Mucosa of descending colon (tissue), 3 donors: ENCODE results near the gene GLO1. TPM values are rescaled to one million over a fixed set of nuclear protein-coding genes. Genes with fewer than 3 reads are reported as not detected.
A peak's percentile ranks its signal among the peaks of the same experiment; 100 is the strongest.

Source experiments
- ATAC-seq: fragments of 200-7000 bp; cut with Tn5 transposase; one replicate; pipeline ENCODE4 v1.9.1; 2020; ENCODE audit warnings: mild to moderate bottlenecking, moderate library complexity
- DNase-seq, 3 donors: peaks; one replicate each; pipeline ENCODE4 v3.0.0-alpha.2; 2020
- H3K36me3 ChIP-seq: fragments of 200-600 bp; one replicate; pipeline ENCODE4 v1.8.0; 2021; ENCODE audit warnings: low read depth, mild to moderate bottlenecking
- H3K4me1 ChIP-seq: fragments of 200-600 bp; one replicate; pipeline ENCODE4 v1.8.0; 2021; ENCODE audit warnings: low read depth, mild to moderate bottlenecking
- H3K4me3 ChIP-seq: fragments of 200-600 bp; one replicate; pipeline ENCODE4 v1.8.0; 2021; ENCODE audit warnings: mild to moderate bottlenecking
- H3K9me3 ChIP-seq: fragments of 200-600 bp; one replicate; pipeline ENCODE4 v1.8.0; 2021; ENCODE audit warnings: mild to moderate bottlenecking
- intact Hi-C, 2 donors: fragments of 100-400 bp; cut with DNase I in 1 of 2; cut with micrococcal nuclease in 1 of 2; formaldehyde crosslinking; loops; one replicate each; pipeline versions ENCODE4 v1.11.0 to v1.11.1; 2022; cut with DNase I, micrococcal nuclease
- total RNA-seq, 3 donors: library from RNA; stranded (reverse); fragmentation: NEBNext Ultra II Directional in 2 of 3; extraction: Animal tissue kit (Norgen Biotek cat#: 25700) in 2 of 3; gene quantifications; one replicate each; pipeline versions ENCODE4 v1.2.1 to v1.2.4, GENCODE V29; 2021 to 2023
- TF ChIP-seq, protein P1 (sequence below): fragments of 200-600 bp; IDR thresholded peaks from one replicate; pipeline ENCODE4 v1.8.0; 2022; ENCODE audit warnings: antibody characterized with exemption, mild to moderate bottlenecking
- donor health status: DM: no; HTN: no; CAD: no; lungs with moderate emphysema.
- donor health status: DM: no; HTN: no; CAD: no.
- donor health status: DM: no; HTN: yes; CAD: no.

Gene GLO1
- total RNA-seq, 3 donors from 2014 or later, result 37.9 to 55.4 (median 47.3) TPM

DNA sequence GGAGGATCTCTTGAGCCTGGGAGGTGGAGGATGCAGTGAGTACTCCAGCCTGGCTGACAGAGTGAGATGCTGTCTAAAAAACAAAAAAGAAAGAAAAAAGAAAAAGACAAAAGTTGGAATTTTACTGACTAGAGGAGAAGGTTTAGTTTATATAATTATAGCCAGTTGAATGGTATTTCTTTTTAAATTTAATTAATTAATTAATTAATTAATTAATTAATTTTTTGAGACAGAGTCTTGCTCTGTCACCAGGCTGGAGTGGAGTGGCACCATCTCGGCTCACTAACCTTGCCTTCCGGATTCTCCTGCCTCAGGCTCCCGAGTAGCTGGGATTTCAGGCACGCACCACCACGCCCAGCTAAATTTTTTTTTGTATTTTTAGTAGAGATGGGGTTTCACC, 20.8 kb upstream of the GLO1 start:
- DNase-seq (no peak), ATAC-seq (no peak)
- H3K9me3 ChIP-seq, result no peaks in the 10 kb centered on the region
- H3K4me3 ChIP-seq, result no peak overlapping the region
- no peaks in the 10 kb centered on the region for H3K4me1 ChIP-seq
- TF ChIP-seq, protein P1, sequence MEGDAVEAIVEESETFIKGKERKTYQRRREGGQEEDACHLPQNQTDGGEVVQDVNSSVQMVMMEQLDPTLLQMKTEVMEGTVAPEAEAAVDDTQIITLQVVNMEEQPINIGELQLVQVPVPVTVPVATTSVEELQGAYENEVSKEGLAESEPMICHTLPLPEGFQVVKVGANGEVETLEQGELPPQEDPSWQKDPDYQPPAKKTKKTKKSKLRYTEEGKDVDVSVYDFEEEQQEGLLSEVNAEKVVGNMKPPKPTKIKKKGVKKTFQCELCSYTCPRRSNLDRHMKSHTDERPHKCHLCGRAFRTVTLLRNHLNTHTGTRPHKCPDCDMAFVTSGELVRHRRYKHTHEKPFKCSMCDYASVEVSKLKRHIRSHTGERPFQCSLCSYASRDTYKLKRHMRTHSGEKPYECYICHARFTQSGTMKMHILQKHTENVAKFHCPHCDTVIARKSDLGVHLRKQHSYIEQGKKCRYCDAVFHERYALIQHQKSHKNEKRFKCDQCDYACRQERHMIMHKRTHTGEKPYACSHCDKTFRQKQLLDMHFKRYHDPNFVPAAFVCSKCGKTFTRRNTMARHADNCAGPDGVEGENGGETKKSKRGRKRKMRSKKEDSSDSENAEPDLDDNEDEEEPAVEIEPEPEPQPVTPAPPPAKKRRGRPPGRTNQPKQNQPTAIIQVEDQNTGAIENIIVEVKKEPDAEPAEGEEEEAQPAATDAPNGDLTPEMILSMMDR, result no peak
- intact Hi-C loops, result no loop called here
- H3K36me3 ChIP-seq, result no peaks in the 10 kb centered on the region

GRCh38 chr6:38722727-38723334, 19.9 kb upstream of the GLO1 start:
- intact Hi-C loops, result no loop called here

DNA sequence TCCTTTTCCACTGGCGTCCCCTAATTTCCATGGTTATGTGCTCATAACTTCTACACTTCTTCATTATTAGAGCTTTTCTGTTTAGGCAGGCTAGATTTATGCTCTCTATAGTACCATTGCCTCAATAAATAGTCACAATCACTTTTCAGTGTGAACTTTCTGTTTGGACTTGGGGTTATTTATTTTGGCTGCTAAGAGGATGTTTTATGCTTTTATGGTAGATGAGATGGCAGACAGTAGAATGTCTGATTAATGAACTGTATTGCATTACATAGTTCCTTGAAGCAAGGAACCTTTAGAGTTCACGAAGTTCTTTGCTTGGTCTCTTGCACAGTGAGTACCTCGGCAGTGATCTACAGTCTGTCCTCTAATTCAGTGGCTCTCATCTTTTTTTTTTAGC, 19.1 kb upstream of the GLO1 start:
- H3K36me3 ChIP-seq, result no peaks in the 10 kb centered on the region
- no peaks in the 10 kb centered on the region for H3K9me3 ChIP-seq
- no peak overlapping the region for H3K4me3 ChIP-seq
- no peak for DNase-seq
- intact Hi-C loops, result no loop called here
- no peaks in the 10 kb centered on the region for H3K4me1 ChIP-seq
- peak; percentile 50 for ATAC-seq
- TF ChIP-seq, protein P1, result no peak

More at GRCh38 chr6:38722727-38723334, 19.9 kb upstream of the GLO1 start:
- H3K36me3 ChIP-seq, result no peaks in the 10 kb centered on the region
- ATAC-seq, result no peak
- DNase-seq, result no peak
- TF ChIP-seq, protein P1, result no peak
- no peak overlapping the region for H3K4me3 ChIP-seq
- no peaks in the 10 kb centered on the region for H3K4me1 ChIP-seq
- H3K9me3 ChIP-seq, result no peaks in the 10 kb centered on the region

DNA sequence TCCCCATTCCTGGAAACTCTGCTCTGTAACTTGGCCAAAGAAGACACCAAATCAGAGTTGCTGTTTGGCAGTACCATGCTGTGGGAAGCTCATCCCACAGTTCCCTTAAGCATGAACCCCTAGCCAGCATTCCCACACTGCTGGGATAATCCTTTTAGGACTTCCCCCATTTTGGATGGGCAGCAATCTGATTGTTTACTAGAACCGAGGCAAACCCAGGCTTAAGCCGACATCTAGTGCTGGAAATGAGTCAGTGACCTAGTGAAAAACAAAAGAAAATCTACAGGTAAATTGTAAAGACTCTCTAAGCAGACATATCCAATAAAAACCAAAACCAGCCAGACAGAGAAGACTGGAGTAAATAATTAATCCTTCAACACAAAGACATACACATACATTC, 17.4 kb upstream of the GLO1 start:
- no peaks in the 10 kb centered on the region for H3K4me1 ChIP-seq
- intact Hi-C loops, result no loop called here
- TF ChIP-seq, protein P1, result no peak
- no peaks in the 10 kb centered on the region for H3K9me3 ChIP-seq
- H3K4me3 ChIP-seq, result no peak overlapping the region
- H3K36me3 ChIP-seq, result no peaks in the 10 kb centered on the region
- no peak for DNase-seq
- no peak for ATAC-seq

DNA sequence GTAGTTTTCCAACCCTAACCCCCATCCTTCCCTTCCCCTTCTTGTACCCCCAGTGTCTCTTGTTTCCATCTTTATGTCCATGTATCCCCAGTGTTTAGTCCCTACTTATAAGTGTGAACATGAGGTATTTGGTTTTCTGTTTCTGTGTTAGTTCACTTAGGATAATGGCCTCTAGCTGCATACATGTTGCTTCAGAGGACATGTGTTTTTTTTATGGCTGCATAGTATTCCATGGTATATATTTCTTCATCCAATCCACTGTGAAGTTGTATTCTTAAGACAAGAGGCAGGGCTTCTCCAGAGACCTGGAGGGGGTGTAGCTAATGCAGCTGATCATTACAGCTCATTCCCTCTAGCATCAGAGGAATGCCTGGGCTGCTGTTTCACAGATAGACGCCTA, 16.4 kb upstream of the GLO1 start:
- Histone ChIP-seq H3K4me3 (no peak overlapping the region), H3K9me3 (no peaks in the 10 kb centered on the region), H3K36me3 (no peaks in the 10 kb centered on the region), H3K4me1 (no peaks in the 10 kb centered on the region)
- ATAC-seq, result no peak
- intact Hi-C loops, result no loop called here
- TF ChIP-seq, protein P1, result no peak
- DNase-seq, result no peak

DNA sequence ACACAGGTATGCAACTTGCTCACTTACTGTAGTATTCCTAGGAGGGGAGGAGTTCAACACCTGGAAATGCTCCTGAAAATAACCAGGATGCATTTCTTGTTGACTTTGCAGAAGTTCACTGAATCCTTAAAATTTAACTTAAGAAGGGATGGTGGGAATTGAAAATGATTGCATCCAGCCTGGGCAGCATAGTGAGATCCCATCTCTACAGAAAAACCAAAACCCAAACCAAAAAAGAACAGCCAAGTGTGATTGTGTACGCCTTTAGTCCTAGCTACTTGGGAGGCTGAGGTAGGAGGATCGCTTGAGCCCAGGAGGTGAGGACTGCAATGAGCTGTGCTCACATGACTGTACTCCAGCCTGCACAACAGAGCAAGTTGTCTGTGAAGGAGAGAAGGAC, 13.9 kb upstream of the GLO1 start:
- H3K36me3 ChIP-seq, result no peaks in the 10 kb centered on the region
- DNase-seq (no peak), ATAC-seq (no peak)
- no peak overlapping the region for H3K4me3 ChIP-seq
- TF ChIP-seq, protein P1, result no peak
- no peaks in the 10 kb centered on the region for H3K9me3 ChIP-seq
- intact Hi-C loops, result no loop called here
- H3K4me1 ChIP-seq, result no peaks in the 10 kb centered on the region
